GM12878 (cell line): Measurements from ENCODE around the gene ZNF335. TPM values are rescaled to one million over a fixed set of nuclear protein-coding genes. Genes with fewer than 3 reads are reported as not detected.

Experiments
- CBX3 ChIP-seq: fragments of 200-600 bp; sonication (generic); IDR thresholded peaks from 2 replicates; pipeline ENCODE4 v1.6.1; 2016; ENCODE audit warnings: low read depth, borderline replicate concordance
- CREM ChIP-seq: IDR thresholded peaks from 2 replicates; pipeline ENCODE4 v1.6.1; 2014; ENCODE audit warnings: antibody characterized with exemption, low read depth
- EED ChIP-seq: sonication (generic); IDR thresholded peaks from 2 replicates; pipeline ENCODE4 v1.6.1; 2016; ENCODE audit warnings: antibody characterized with exemption, low read depth
- ETV6 ChIP-seq, 2 experiments: fragments of 450-650 bp in 1 of 2; IDR thresholded peaks in 1 of 2; conservative IDR thresholded peaks in 1 of 2; 2 replicates each; pipeline ENCODE4 v1.6.1; 2014; ENCODE audit warnings: antibody characterized with exemption in 1 of 2, borderline replicate concordance in 1 of 2, low read depth in 1 of 2, mild to moderate bottlenecking in 1 of 2, moderate library complexity in 1 of 2
- JUNB ChIP-seq: IDR thresholded peaks from 2 replicates; pipeline ENCODE4 v1.6.1; 2016; ENCODE audit warnings: antibody characterized with exemption, mild to moderate bottlenecking
- MYB ChIP-seq: fragments of 150-350 bp; IDR thresholded peaks from 2 replicates; pipeline ENCODE4 v1.6.1; 2014; ENCODE audit warnings: mild to moderate bottlenecking, low read depth, low read length, borderline replicate concordance
- NFIC ChIP-seq: IDR thresholded peaks from 2 replicates; pipeline ENCODE4 v1.6.1; 2012; ENCODE audit warnings: low read depth, mild to moderate bottlenecking, inconsistent platforms, low read length, moderate library complexity
- NR2F1 ChIP-seq: fragments of 450-650 bp; conservative IDR thresholded peaks from 2 replicates; pipeline ENCODE4 v1.6.1; 2017; ENCODE audit warnings: mild to moderate bottlenecking
- PAX5 ChIP-seq: IDR thresholded peaks from 2 replicates; pipeline ENCODE4 v1.6.1; 2011; ENCODE audit warnings: low read depth, low read length, borderline replicate concordance
- PML ChIP-seq: IDR thresholded peaks from 2 replicates; pipeline ENCODE4 v1.6.1; 2012; ENCODE audit warnings: low read length, inconsistent platforms
- POU2F2 ChIP-seq: IDR thresholded peaks from 3 replicates; pipeline ENCODE4 v1.6.1; 2011; ENCODE audit warnings: low read depth, mild to moderate bottlenecking, low read length, borderline replicate concordance
- PRDM15 ChIP-seq: fragments of 450-650 bp; formaldehyde crosslinking; IDR thresholded peaks from 2 replicates; pipeline ENCODE4 v1.4.0; 2020; ENCODE audit warnings: mild to moderate bottlenecking, moderate library complexity
- RAD51 ChIP-seq: fragments of 450-650 bp; IDR thresholded peaks from 2 replicates; pipeline ENCODE4 v1.6.1; 2016; ENCODE audit warnings: moderate library complexity, mild to moderate bottlenecking, inconsistent platforms
- REST ChIP-seq: IDR thresholded peaks from 2 replicates; pipeline ENCODE4 v1.6.1; 2012; ENCODE audit warnings: mild to moderate bottlenecking, low read depth, low read length
- SMC3 ChIP-seq: IDR thresholded peaks from 2 replicates; pipeline ENCODE4 v1.6.1; 2011; ENCODE audit warnings: low read length, improper control_type of control experiment, borderline replicate concordance
- SRF ChIP-seq, 2 experiments: IDR thresholded peaks; 2 replicates each; pipeline ENCODE4 v1.6.1; 2011; ENCODE audit warnings: low read depth in 2 of 2, low read length in 2 of 2, mild to moderate bottlenecking in 1 of 2, moderate library complexity in 1 of 2
- SUZ12 ChIP-seq: fragments of 200-600 bp; sonication (generic); IDR thresholded peaks from one replicate; pipeline ENCODE4 v1.6.1; 2018; ENCODE audit warnings: antibody characterized with exemption, mild to moderate bottlenecking; ENCODE audit not compliant: unreplicated experiment
- TAF1 ChIP-seq: IDR thresholded peaks from 2 replicates; pipeline ENCODE4 v1.6.1; 2011; ENCODE audit warnings: mild to moderate bottlenecking, low read depth, low read length, borderline replicate concordance
- TBL1XR1 ChIP-seq: IDR thresholded peaks from 2 replicates; pipeline ENCODE4 v1.6.1; 2012; ENCODE audit warnings: low read depth, low read length, improper control_type of control experiment
- polyA plus RNA-seq, 11 experiments: library from polyadenylated mRNA; depleted of rRNA in 4 of 11; unstranded in 6 of 11; stranded (reverse) in 5 of 11; fragments of >200 nt; fragmentation: Nextera tagmentation in 4 of 11; fragmentation: Illumina TruSeq in 1 of 11; extraction: Ambion mirVana in 4 of 11; extraction: Trizol in 1 of 11; gene quantifications; 1 replicate in 1 of 11; 2 replicates in 10 of 11; pipeline versions ENCODE4 v1.2.1 to v1.2.3, GENCODE V29; 2011 to 2016; ENCODE audit warnings: inconsistent platforms in 2 of 11, missing spikeins in 2 of 11, low read depth in 1 of 11
- total RNA-seq, 4 experiments: library from RNA; depleted of rRNA in 3 of 4; stranded (reverse); fragments of >200 nt in 3 of 4; fragmentation: Illumina TruSeq in 1 of 4; extraction: Trizol in 1 of 4; gene quantifications; 2 replicates each; pipeline versions ENCODE4 v1.2.1 to v1.2.3, GENCODE V29; 2013 to 2021
- TF ChIP-seq, protein P1 (sequence below): IDR thresholded peaks from 2 replicates; pipeline ENCODE4 v1.6.1; 2012; ENCODE audit warnings: low read depth, low read length, improper control_type of control experiment

ZNF335 gene
- total and polyA plus RNA-seq, 10 of the 15 experiments (the other 5 are each of a cell fraction or from before 2014, with no cell fraction given), result 0.74 to 30.1 (median 14.5) TPM

GRCh38 chr20:45971675-45972499, at the start of gene ZNF335 (continued):
- TF ChIP-seq NR2F1 (peak; percentile 82), PRDM15 (0 out of 2 replicates have a peak, but pooled peaks have one; percentile 21), TAF1 (peak; percentile 85; the same call in 1 of the 2 replicates), TBL1XR1 (peak; percentile 27; the same call in 1 of the 2 replicates), ETV6 (conservative IDR thresholded peaks at IDR 0.05 in 1 of 2, IDR thresholded peaks at IDR 0.05 in 1 of 2; ENCODE audit: borderline replicate concordance in 1 of 2, low read depth in 1 of 2) (peak in 1 of 2 experiments; percentile 85; a peak in 2 of 4 replicates), JUNB (peak; percentile 65), MYB (peak; percentile 100), PML (peak; percentile 85), SUZ12 (no peak), RAD51 (peak; percentile 56), CREM (peak; percentile 99), EED (0 out of 2 replicates have a peak, but pooled peaks have one; percentile 18), POU2F2 (no peak; the same call in 2 of the 3 replicates), CBX3 (no peak), NFIC (peak; percentile 72), REST (no peak), PAX5 (peak; percentile 93), SMC3 (peak; percentile 23), SRF (IDR thresholded peaks at IDR 0.05; ENCODE audit: low read depth in 2 of 2, low read length in 2 of 2) (peak in 1 of 2 experiments; percentile 30; a peak in 1 of 4 replicates)
- TF ChIP-seq, protein P1, sequence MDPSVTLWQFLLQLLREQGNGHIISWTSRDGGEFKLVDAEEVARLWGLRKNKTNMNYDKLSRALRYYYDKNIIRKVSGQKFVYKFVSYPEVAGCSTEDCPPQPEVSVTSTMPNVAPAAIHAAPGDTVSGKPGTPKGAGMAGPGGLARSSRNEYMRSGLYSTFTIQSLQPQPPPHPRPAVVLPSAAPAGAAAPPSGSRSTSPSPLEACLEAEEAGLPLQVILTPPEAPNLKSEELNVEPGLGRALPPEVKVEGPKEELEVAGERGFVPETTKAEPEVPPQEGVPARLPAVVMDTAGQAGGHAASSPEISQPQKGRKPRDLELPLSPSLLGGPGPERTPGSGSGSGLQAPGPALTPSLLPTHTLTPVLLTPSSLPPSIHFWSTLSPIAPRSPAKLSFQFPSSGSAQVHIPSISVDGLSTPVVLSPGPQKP, result peak; percentile 79
